Nephron progenitor cell (in vitro differentiated cells): ENCODE results near the gene CLDN1.
"Not testable (repeated sequence)": the region's sequence is repeated elsewhere in the genome, so short reads cannot be mapped to it uniquely, and the experiment has no call there.

ENCODE experiments used
- DNase-seq: peaks from one replicate; pipeline ENCODE4 v3.0.0; 2021
- H3K27ac Mint-ChIP-seq: 2 replicates; pipeline ENCODE4 v1.8.0; 2021; ENCODE audit warnings: mild to moderate bottlenecking, moderate library complexity, mixed read lengths
- H3K27me3 Mint-ChIP-seq: 2 replicates; pipeline ENCODE4 v1.8.0; 2021; ENCODE audit warnings: mild to moderate bottlenecking, low read depth, mixed read lengths; ENCODE audit not compliant: poor library complexity
- H3K36me3 Mint-ChIP-seq: 2 replicates; pipeline ENCODE4 v1.8.0; 2021; ENCODE audit warnings: low read depth, mixed read lengths
- H3K4me1 Mint-ChIP-seq: 2 replicates; pipeline ENCODE4 v1.8.0; 2021; ENCODE audit warnings: mixed read lengths
- H3K4me3 Mint-ChIP-seq: 2 replicates; pipeline ENCODE4 v1.8.0; 2021; ENCODE audit warnings: mild to moderate bottlenecking, moderate library complexity, mixed read lengths
- H3K9me3 Mint-ChIP-seq: 2 replicates; pipeline ENCODE4 v1.8.0; 2021; ENCODE audit warnings: mild to moderate bottlenecking, moderate library complexity, mixed read lengths
- CTCF ChIP-seq: fragments of 200-600 bp; sonication (generic); IDR thresholded peaks from 2 replicates; pipeline ENCODE4 v1.5.0; 2021; ENCODE audit warnings: antibody characterized with exemption

CLDN1 gene

DNA sequence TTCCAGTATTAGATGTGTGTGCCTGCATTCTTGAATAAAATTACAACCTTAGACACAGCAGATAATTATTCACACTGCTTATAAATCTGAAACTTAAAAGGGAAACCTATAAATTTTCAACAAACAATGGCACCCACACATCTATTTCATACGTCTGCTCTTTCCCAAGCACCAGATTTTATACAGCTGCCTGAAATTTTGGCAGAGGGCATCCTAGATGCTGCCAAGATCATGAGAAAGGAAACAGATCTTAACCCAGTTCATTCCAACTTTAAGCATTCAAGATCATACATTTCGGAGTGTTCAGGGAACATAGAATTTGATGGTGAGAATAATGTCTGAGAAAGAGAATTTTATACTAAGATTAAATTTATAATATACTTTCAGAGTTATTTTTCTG lies 53.1 kb downstream of the CLDN1 start:
- Mint-ChIP-seq H3K27ac (no peak overlapping the region), H3K36me3 (no peaks in the 10 kb centered on the region), H3K27me3 (peaks cover 10% of the 10 kb centered on the region), H3K4me1 (no peaks in the 10 kb centered on the region), H3K9me3 (peaks cover 3% of the 10 kb centered on the region), H3K4me3 (no peak overlapping the region)
- DNase-seq, result no peak
- TF ChIP-seq CTCF, result no peak

GRCh38 chr3:190267464-190267863 lies 54.8 kb downstream of the CLDN1 start:
- H3K27ac Mint-ChIP-seq, H3K4me1 Mint-ChIP-seq, H3K36me3 Mint-ChIP-seq, H3K4me3 Mint-ChIP-seq, DNase-seq, H3K9me3 Mint-ChIP-seq, H3K27me3 Mint-ChIP-seq: not testable (repeated sequence)

DNA sequence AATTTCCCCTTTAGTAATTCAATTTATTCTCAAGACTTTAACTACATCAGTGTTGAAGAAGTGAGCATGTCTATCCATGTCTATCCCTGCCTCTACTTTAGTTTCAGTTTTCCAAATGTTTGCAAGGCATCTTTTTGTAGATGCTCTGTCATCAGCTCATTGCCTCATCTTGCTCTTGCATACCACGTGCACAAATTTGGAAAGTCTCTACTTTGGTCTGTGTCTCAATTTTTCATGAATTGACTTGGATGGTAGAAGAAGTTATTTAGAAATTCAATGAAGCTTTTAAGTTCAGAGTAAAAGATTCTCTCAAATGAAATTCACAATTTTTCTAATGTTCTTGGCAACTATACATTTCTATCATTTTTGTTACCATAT lies 55.3 kb downstream of the CLDN1 start:
- peaks cover 3% of the 10 kb centered on the region for H3K9me3 Mint-ChIP-seq
- DNase-seq, result no peak
- no peak overlapping the region for H3K4me3 Mint-ChIP-seq
- no peak overlapping the region for H3K27ac Mint-ChIP-seq
- peaks cover under 1% of the 10 kb centered on the region for H3K4me1 Mint-ChIP-seq
- no peak for TF ChIP-seq CTCF
- H3K36me3 Mint-ChIP-seq, result no peaks in the 10 kb centered on the region
- H3K27me3 Mint-ChIP-seq, result no peaks in the 10 kb centered on the region

- Mint-ChIP-seq H3K27me3 (no peaks in the 10 kb centered on the region), H3K4me1 (peaks cover 6% of the 10 kb centered on the region), H3K36me3 (no peaks in the 10 kb centered on the region), H3K4me3 (no peak overlapping the region), H3K9me3 (peaks cover 3% of the 10 kb centered on the region), H3K27ac (no peak overlapping the region)
- no peak for DNase-seq
- no peak for TF ChIP-seq CTCF
These were observed 55.9 kb downstream of the CLDN1 start for GRCh38 chr3:190266265-190266912.

DNA sequence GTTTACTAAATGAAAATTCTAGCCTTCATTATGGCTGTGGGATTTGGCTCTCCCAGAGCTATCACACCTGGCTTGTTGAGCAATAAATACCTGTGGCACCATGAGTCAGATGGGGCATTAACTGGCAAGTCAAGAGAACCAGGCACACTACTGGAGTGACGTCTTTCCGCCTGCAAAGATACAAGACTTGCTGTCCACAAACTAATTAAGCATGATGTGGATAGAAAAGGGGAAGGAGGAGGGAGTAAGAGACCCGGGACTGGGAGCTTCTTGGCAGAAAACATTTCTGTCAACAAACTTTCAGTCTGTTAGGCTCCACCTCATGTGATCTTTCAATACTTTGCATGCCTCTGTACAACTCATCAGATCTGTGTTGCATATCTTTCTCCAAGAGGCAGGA lies 56.5 kb downstream of the CLDN1 start:
- no peaks in the 10 kb centered on the region for H3K27me3 Mint-ChIP-seq
- no peaks in the 10 kb centered on the region for H3K36me3 Mint-ChIP-seq
- H3K4me3 Mint-ChIP-seq, result no peak overlapping the region
- no peak for DNase-seq
- TF ChIP-seq CTCF, result no peak
- H3K9me3 Mint-ChIP-seq, result peaks cover 3% of the 10 kb centered on the region
- H3K4me1 Mint-ChIP-seq, result peaks cover 6% of the 10 kb centered on the region
- no peak overlapping the region for H3K27ac Mint-ChIP-seq

DNA sequence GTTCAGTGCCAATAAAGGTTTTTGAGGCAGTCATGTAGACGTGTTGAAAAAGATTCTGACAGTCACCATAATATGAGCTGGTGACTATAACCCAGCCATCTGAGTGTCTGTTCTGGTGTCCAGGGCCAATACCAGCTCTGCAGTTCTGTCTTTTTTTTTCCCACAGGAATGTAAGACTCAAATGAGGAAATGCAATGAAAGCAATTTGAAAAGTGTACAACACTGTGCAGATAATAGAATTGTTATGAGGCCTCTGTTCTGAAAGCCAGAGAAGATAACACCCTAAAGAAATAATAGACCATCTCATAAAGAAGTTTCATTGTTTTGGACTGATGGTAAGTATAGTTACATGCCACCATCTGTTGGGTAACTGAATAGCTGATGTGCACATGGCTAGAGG lies 57.1 kb downstream of the CLDN1 start:
- TF ChIP-seq CTCF, result no peak
- H3K9me3 Mint-ChIP-seq, result peaks cover 3% of the 10 kb centered on the region
- peaks cover 3% of the 10 kb centered on the region for H3K27me3 Mint-ChIP-seq
- no peak overlapping the region for H3K27ac Mint-ChIP-seq
- H3K36me3 Mint-ChIP-seq, result no peaks in the 10 kb centered on the region
- no peak for DNase-seq
- no peak overlapping the region for H3K4me3 Mint-ChIP-seq
- peaks cover 6% of the 10 kb centered on the region for H3K4me1 Mint-ChIP-seq
